GM12878 (cell line): ENCODE measurements around the gene RALGPS1. TPM values are rescaled to one million over a fixed set of nuclear protein-coding genes. Genes with fewer than 3 reads are reported as not detected.
A peak's percentile ranks its signal among the peaks of the same experiment; 100 is the strongest.

Source experiments
- ATAC-seq: fragments of 200-7000 bp; cut with Tn5 transposase; 3 replicates; pipeline ENCODE4 v1.9.1; 2020; ENCODE audit warnings: mild to moderate bottlenecking, moderate library complexity
- BruUV-seq: library from RNA; stranded (reverse); fragments of 400-500 nt; replicated peaks from 2 replicates; lab custom pipeline; 2021; lab: Mats Ljungman, UMichigan
- CTCF ChIA-PET: fragments of 300-600 bp; sonication (Branson Sonifier 250); formaldehyde crosslinking; extraction: SDS; loops from one replicate; lab custom pipeline; 2021; ENCODE audit warnings: inconsistent platforms; lab: Yijun Ruan, JAX
- POLR2A ChIA-PET: fragments of 350-600 bp; formaldehyde crosslinking; extraction: SDS; loops from one replicate; lab custom pipeline; 2021; ENCODE audit warnings: inconsistent platforms; lab: Charles Lee
- RAD21 ChIA-PET: fragments of 300-600 bp; sonication (Branson Sonifier 250); formaldehyde crosslinking; loops from one replicate; lab custom pipeline; 2023; ENCODE audit warnings: antibody characterized with exemption; ENCODE audit not compliant: unreplicated experiment; lab: Charles Lee
- SMC1A ChIA-PET: fragments of 300-600 bp; sonication (Branson Sonifier 250); formaldehyde crosslinking; loops from one replicate; lab custom pipeline; 2023; ENCODE audit not compliant: unreplicated experiment, uncharacterized antibody; lab: Charles Lee
- DNase-seq: peaks from one replicate; pipeline ENCODE4 v3.0.0-alpha.2; 2011; ENCODE audit warnings: low read depth, low spot score
- FAIRE-seq: peaks from 3 replicates; lab custom pipeline; 2011; peaks lifted over from hg19 to GRCh38; lab: Jason Lieb, UNC
- H2AFZ ChIP-seq: 2 replicates; pipeline ENCODE4 v1.6.0; 2011; ENCODE audit warnings: low read depth, low read length, control low read depth; ENCODE audit not compliant: control insufficient read depth
- H3K27ac ChIP-seq: 2 replicates; pipeline ENCODE4 v1.5.1; 2011; ENCODE audit warnings: control low read depth; ENCODE audit not compliant: control insufficient read depth, insufficient read depth
- H3K27me3 ChIP-seq, 2 experiments: replicated peaks in 1 of 2; 2 replicates each; pipeline versions ENCODE4 v1.6.0 to v1.6.1; 2011; ENCODE audit warnings: low read length in 1 of 2; ENCODE audit not compliant: control insufficient read depth in 2 of 2, insufficient read depth in 2 of 2
- H3K36me3 ChIP-seq, 2 experiments: 2 replicates each; pipeline ENCODE4 v1.5.1; 2011; ENCODE audit warnings: low read length in 1 of 2; ENCODE audit not compliant: control insufficient read depth in 2 of 2, insufficient read depth in 2 of 2
- H3K4me1 ChIP-seq: 2 replicates; pipeline ENCODE4 v1.6.1; 2011; ENCODE audit warnings: mild to moderate bottlenecking, low read length, moderate library complexity, mixed read lengths; ENCODE audit not compliant: control insufficient read depth, insufficient read depth
- H3K4me2 ChIP-seq: 2 replicates; pipeline ENCODE4 v1.6.0; 2011; ENCODE audit warnings: control low read depth; ENCODE audit not compliant: control insufficient read depth, insufficient read depth
- H3K4me3 ChIP-seq: fragments of 200-600 bp; sonication (generic); 2 replicates; pipeline ENCODE4 v1.5.1; 2016
- H3K79me2 ChIP-seq: 2 replicates; pipeline ENCODE4 v1.6.0; 2011; ENCODE audit warnings: low read length; ENCODE audit not compliant: control insufficient read depth, insufficient read depth
- H3K9ac ChIP-seq: 2 replicates; pipeline ENCODE4 v1.8.0; 2011; ENCODE audit warnings: low read length, control low read depth, mixed read lengths; ENCODE audit not compliant: control insufficient read depth, insufficient read depth
- H3K9me3 ChIP-seq: replicated peaks from 3 replicates; pipeline ENCODE4 v1.5.1; 2011; ENCODE audit warnings: mild to moderate bottlenecking, low read length; ENCODE audit not compliant: control insufficient read depth, insufficient read depth
- H4K20me1 ChIP-seq: 2 replicates; pipeline ENCODE4 v1.6.0; 2011; ENCODE audit not compliant: control insufficient read depth, insufficient read depth
- RAD51 ChIP-seq: fragments of 450-650 bp; IDR thresholded peaks from 2 replicates; pipeline ENCODE4 v1.6.1; 2016; ENCODE audit warnings: moderate library complexity, mild to moderate bottlenecking, inconsistent platforms
- ZNF687 ChIP-seq: fragments of 450-650 bp; IDR thresholded peaks from 2 replicates; pipeline ENCODE4 v1.6.1; 2017; ENCODE audit warnings: mild to moderate bottlenecking, moderate library complexity
- WGBS: methylation state at CpG from one replicate; pipeline ENCODE4 v1.1.6; 2016; ENCODE audit warnings: low lambda C conversion rate; ENCODE audit not compliant: insufficient replicate concordance, insufficient coverage; ENCODE audit errors: missing lambda C conversion rate; 5-methylcytosine and 5-hydroxymethylcytosine counted together
- in situ Hi-C: fragments of 300-500 bp; cut with MboI; formaldehyde crosslinking; loops from 9 replicates; pipeline ENCODE4 v1.14.3; 2018; ENCODE audit warnings: mixed read lengths
- intact Hi-C: fragments of 100-400 bp; cut with micrococcal nuclease; formaldehyde crosslinking; loops from one replicate; pipeline ENCODE4 v1.14.2; 2022; ENCODE audit not compliant: unreplicated experiment
- polyA plus RNA-seq, 11 experiments: library from polyadenylated mRNA; depleted of rRNA in 4 of 11; unstranded in 6 of 11; stranded (reverse) in 5 of 11; fragments of >200 nt; fragmentation: Nextera tagmentation in 4 of 11; fragmentation: Illumina TruSeq in 1 of 11; extraction: Ambion mirVana in 4 of 11; extraction: Trizol in 1 of 11; gene quantifications; 1 replicate in 1 of 11; 2 replicates in 10 of 11; pipeline versions ENCODE4 v1.2.1 to v1.2.3, GENCODE V29; 2011 to 2016; ENCODE audit warnings: inconsistent platforms in 2 of 11, missing spikeins in 2 of 11, low read depth in 1 of 11
- total RNA-seq, 4 experiments: library from RNA; depleted of rRNA in 3 of 4; stranded (reverse); fragments of >200 nt in 3 of 4; fragmentation: Illumina TruSeq in 1 of 4; extraction: Trizol in 1 of 4; gene quantifications; 2 replicates each; pipeline versions ENCODE4 v1.2.1 to v1.2.3, GENCODE V29; 2013 to 2021

Gene RALGPS1
- total and polyA plus RNA-seq, 10 of the 15 experiments (the other 5 are each of a cell fraction or from before 2014, with no cell fraction given): 0.13 to 5.6 (median 2.7) TPM

GRCh38 chr9:127035948-127036347, 121.4 kb downstream of the RALGPS1 start:
- BruUV-seq: no TSS peak
- H2AFZ ChIP-seq: no peak overlapping the region
- ChIA-PET RAD21 (interaction anchor here (1.1 kb wide), 1 partner anchor 31 kb away, joined by 3 read pairs; no protein-coding TSS in a partner anchor), CTCF (interaction anchor here (1.1 to 1.9 kb wide), 3 partner anchors 50 to 95 kb away, joined by 4 to 6 read pairs (median 4); no protein-coding TSS in a partner anchor), POLR2A (interaction anchor here (0.7 kb wide), 2 partner anchors 28 to 130 kb away, joined by 3 read pairs; no protein-coding TSS in a partner anchor), SMC1A (interaction anchor here (0.6 to 1.3 kb wide), 6 partner anchors 10 to 111 kb away, joined by 3 to 4 read pairs (median 3); no protein-coding TSS in a partner anchor)
- WGBS: 91% methylated on average over 4 of the region's 4 CpGs
- DNase-seq: no peak
- no peak overlapping the region for H3K4me3 ChIP-seq
- H3K4me1 ChIP-seq: no peaks in the 10 kb centered on the region
- H3K27me3 ChIP-seq: no peaks in the 10 kb centered on the region
- no peak for FAIRE-seq
- in situ Hi-C loops (no loop called here), intact Hi-C loops (no loop called here)
- no peaks in the 10 kb centered on the region for H3K36me3 ChIP-seq
- ATAC-seq: no peak
- no peak overlapping the region for H3K9ac ChIP-seq
- TF ChIP-seq ZNF687 (peak; percentile 35; the same call in 1 of the 2 replicates), RAD51 (no peak)
- H4K20me1 ChIP-seq: no peaks in the 10 kb centered on the region
- H3K9me3 ChIP-seq: no peaks in the 10 kb centered on the region
- H3K27ac ChIP-seq: no peak overlapping the region
- H3K4me2 ChIP-seq: no peak overlapping the region
- H3K79me2 ChIP-seq: no peaks in the 10 kb centered on the region
